Sigmoid colon (tissue), 4 donors: ENCODE measurements around the gene LAMTOR4.

Experiments
- CTCF ChIP-seq, 4 experiments: fragments of 450-650 bp in 3 of 4; fragments of 200-600 bp in 1 of 4; IDR thresholded peaks; one replicate each; pipeline ENCODE4 v1.5.1; 2016 to 2019; ENCODE audit warnings: antibody characterized with exemption in 4 of 4, mild to moderate bottlenecking in 3 of 4, moderate library complexity in 2 of 4
- EP300 ChIP-seq, 4 donors: sonication (generic); formaldehyde crosslinking; IDR thresholded peaks; one replicate each; pipeline ENCODE4 v1.6.1; 2017; ENCODE audit warnings: antibody characterized with exemption in 4 of 4
- POLR2A ChIP-seq, 2 donors: fragments of 450-650 bp; IDR thresholded peaks; one replicate each; pipeline ENCODE4 v1.6.1; 2016; ENCODE audit warnings: antibody characterized with exemption in 2 of 2, mild to moderate bottlenecking in 2 of 2, moderate library complexity in 2 of 2
- POLR2AphosphoS5 ChIP-seq, 4 donors: sonication (generic); formaldehyde crosslinking; IDR thresholded peaks; one replicate each; pipeline ENCODE4 v1.6.1; 2017; ENCODE audit warnings: antibody characterized with exemption in 4 of 4

GRCh38 chr7:100118388-100119071, 30.2 kb upstream of the LAMTOR4 start:
- TF ChIP-seq CTCF (IDR thresholded peaks at IDR 0.05) (no peak), POLR2A (IDR thresholded peaks at IDR 0.05) (no peak), POLR2AphosphoS5 (IDR thresholded peaks at IDR 0.05) (no peak), EP300 (IDR thresholded peaks at IDR 0.05) (no peak)
